Neutrophil (primary cell): ENCODE results near the gene CRADD.

Experiments used
- H3K27ac ChIP-seq: fragments of 200-600 bp; sonication (generic); 2 replicates; pipeline ENCODE4 v1.5.1; 2016; ENCODE audit warnings: mild to moderate bottlenecking, moderate library complexity
- H3K27me3 ChIP-seq: fragments of 200-600 bp; sonication (generic); 2 replicates; pipeline ENCODE4 v1.6.0; 2016; ENCODE audit warnings: mild to moderate bottlenecking
- H3K36me3 ChIP-seq: fragments of 200-600 bp; sonication (generic); 2 replicates; pipeline ENCODE4 v1.5.1; 2017
- H3K4me1 ChIP-seq, 2 experiments: fragments of 200-600 bp in 1 of 2; sonication (generic) in 1 of 2; 1 replicate in 1 of 2; 2 replicates in 1 of 2; pipeline versions ENCODE4 v1.5.1 to v1.6.1; 2013 to 2016; ENCODE audit warnings: low read depth in 1 of 2, low read length in 1 of 2, mild to moderate bottlenecking in 1 of 2, moderate library complexity in 1 of 2; ENCODE audit not compliant: control insufficient read depth in 1 of 2, insufficient read depth in 1 of 2
- H3K4me3 ChIP-seq, 2 experiments: fragments of 200-600 bp in 1 of 2; sonication (generic) in 1 of 2; 1 replicate in 1 of 2; 2 replicates in 1 of 2; pipeline ENCODE4 v1.5.1; 2013 to 2016; ENCODE audit warnings: low read depth in 1 of 2, low read length in 1 of 2, mild to moderate bottlenecking in 1 of 2, moderate library complexity in 1 of 2
- H3K9me3 ChIP-seq: fragments of 200-600 bp; sonication (generic); 2 replicates; pipeline ENCODE4 v1.5.1; 2016
- CTCF ChIP-seq: fragments of 200-600 bp; sonication (generic); IDR thresholded peaks from 2 replicates; pipeline ENCODE4 v1.5.1; 2016; ENCODE audit warnings: antibody characterized with exemption

The CRADD gene

DNA sequence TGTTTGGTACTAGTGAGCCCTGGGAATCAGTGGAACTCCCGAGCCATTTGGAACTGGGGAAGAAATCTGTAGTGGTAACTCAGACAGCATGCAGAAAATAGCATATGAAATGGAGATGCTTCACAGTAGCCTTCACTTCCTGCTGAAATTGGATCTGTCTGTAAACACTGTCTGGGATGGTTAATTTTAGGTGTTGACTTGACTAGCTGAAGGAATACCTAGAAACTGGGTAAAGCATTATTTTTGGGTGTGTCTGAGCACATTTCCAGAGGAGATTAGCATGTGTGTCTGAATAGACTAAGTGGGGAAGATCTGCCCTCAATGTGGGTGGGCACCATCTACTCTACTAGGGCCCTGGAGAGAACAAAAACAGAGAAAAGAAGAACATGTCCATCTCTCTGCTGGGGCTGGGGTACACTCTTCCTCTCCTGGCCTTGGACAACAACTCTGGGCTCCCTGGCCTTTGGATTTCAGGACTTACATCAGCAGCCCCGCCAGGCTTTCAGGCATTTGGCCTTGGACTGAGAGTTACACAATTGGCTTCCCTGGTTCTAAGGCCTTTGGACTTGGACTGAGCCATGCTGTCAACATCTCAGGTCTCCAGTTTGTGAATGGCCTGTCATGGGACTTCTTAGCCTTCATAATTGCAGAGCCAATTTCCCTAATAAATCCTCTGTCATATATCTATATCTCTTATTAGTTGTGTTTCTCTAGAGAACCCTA lies 14.0 kb upstream of the CRADD start:
- Histone ChIP-seq H3K36me3 (no peaks in the 10 kb centered on the region), H3K4me1 (no peaks in the 10 kb centered on the region), H3K27me3 (no peaks in the 10 kb centered on the region), H3K4me3 (no peak overlapping the region), H3K27ac (no peak overlapping the region), H3K9me3 (no peaks in the 10 kb centered on the region)
- no peak for TF ChIP-seq CTCF

DNA sequence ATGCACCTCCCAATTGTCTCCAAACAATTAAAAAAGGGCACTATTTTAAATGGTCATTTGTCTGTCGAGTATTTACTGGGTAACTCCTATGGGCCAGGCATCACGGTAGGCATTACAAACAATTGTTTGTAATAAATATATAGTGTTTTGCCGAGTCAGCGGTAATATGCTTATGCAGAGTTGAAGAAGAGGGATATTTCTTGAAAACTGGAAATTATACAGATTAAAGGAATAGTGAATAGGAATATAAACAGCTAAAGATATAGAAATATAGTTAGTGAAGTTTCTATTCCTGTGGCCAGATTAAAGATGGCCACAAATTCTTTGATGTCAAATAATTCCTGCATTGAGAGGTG lies 13.5 kb upstream of the CRADD start:
- H3K36me3 ChIP-seq, result no peaks in the 10 kb centered on the region
- TF ChIP-seq CTCF, result no peak
- H3K27me3 ChIP-seq, result no peaks in the 10 kb centered on the region
- H3K27ac ChIP-seq, result no peak overlapping the region
- no peaks in the 10 kb centered on the region for H3K4me1 ChIP-seq
- H3K4me3 ChIP-seq, result no peak overlapping the region
- H3K9me3 ChIP-seq, result no peaks in the 10 kb centered on the region

- no peak for TF ChIP-seq CTCF
Observed at GRCh38 chr12:93664573-93665138, 12.5 kb upstream of the CRADD start.

DNA sequence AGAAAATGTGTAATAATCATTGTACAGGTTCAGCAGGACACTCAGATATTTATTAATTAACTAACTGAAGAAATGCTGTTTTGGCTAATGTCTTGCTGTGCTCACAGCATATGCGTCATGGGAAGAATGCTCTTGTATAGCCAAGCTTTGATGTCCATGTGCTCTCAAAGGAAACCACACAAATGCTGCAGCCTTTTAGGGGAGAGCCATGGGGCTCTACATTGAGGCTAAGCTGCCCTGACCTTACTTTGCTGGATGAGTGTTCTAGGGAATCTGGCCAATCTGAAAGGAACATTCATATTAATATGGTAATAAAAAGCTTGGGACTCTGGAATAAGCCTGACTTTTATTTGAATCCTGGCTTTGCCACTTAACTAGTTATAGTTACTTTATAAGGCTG lies 9.5 kb upstream of the CRADD start:
- H3K4me3 ChIP-seq, result no peak overlapping the region
- no peaks in the 10 kb centered on the region for H3K9me3 ChIP-seq
- H3K27me3 ChIP-seq, result no peaks in the 10 kb centered on the region
- H3K4me1 ChIP-seq, result no peaks in the 10 kb centered on the region
- no peak overlapping the region for H3K27ac ChIP-seq
- no peaks in the 10 kb centered on the region for H3K36me3 ChIP-seq
- TF ChIP-seq CTCF, result no peak

More at GRCh38 chr12:93664573-93665138, 12.5 kb upstream of the CRADD start:
- no peaks in the 10 kb centered on the region for H3K27me3 ChIP-seq
- H3K4me3 ChIP-seq, result no peak overlapping the region
- H3K4me1 ChIP-seq, result no peaks in the 10 kb centered on the region
- H3K36me3 ChIP-seq, result no peaks in the 10 kb centered on the region
- H3K9me3 ChIP-seq, result no peaks in the 10 kb centered on the region
- H3K27ac ChIP-seq, result no peak overlapping the region

- TF ChIP-seq CTCF, result no peak
- Histone ChIP-seq H3K36me3 (no peaks in the 10 kb centered on the region), H3K4me3 (no peak overlapping the region), H3K27me3 (no peaks in the 10 kb centered on the region), H3K4me1 (no peaks in the 10 kb centered on the region), H3K27ac (no peak overlapping the region), H3K9me3 (no peaks in the 10 kb centered on the region)
Observed at GRCh38 chr12:93668919-93669418, 8.2 kb upstream of the CRADD start.
